Measurements from ENCODE around the gene NCBP2L.

The NCBP2L gene

GRCh38 chrX:107742700-107743191, 34.8 kb upstream of the NCBP2L start:
- no peak for TF ChIP-seq ZFX (IDR thresholded peaks at IDR 0.05; ENCODE audit: borderline replicate concordance)
- no peak for TF ChIP-seq CTCF (IDR thresholded peaks at IDR 0.05)
- H3K27ac ChIP-seq, result peak overlapping the region; percentile 81

- no peak overlapping the region for H3K27ac ChIP-seq
- TF ChIP-seq ZFX (IDR thresholded peaks at IDR 0.05; ENCODE audit: borderline replicate concordance) (no peak), CTCF (IDR thresholded peaks at IDR 0.05) (no peak)
These were observed 33.5 kb upstream of the NCBP2L start for GRCh38 chrX:107743995-107744394.

GRCh38 chrX:107744868-107745267, 32.7 kb upstream of the NCBP2L start:
- TF ChIP-seq CTCF (IDR thresholded peaks at IDR 0.05), result no peak
- TF ChIP-seq ZFX (IDR thresholded peaks at IDR 0.05; ENCODE audit: borderline replicate concordance), result no peak
- H3K27ac ChIP-seq, result no peak overlapping the region

GRCh38 chrX:107747596-107748161, 29.9 kb upstream of the NCBP2L start:
- TF ChIP-seq ZFX (IDR thresholded peaks at IDR 0.05; ENCODE audit: borderline replicate concordance) (no peak), CTCF (IDR thresholded peaks at IDR 0.05) (no peak)
- no peak overlapping the region for H3K27ac ChIP-seq

GRCh38 chrX:107748506-107748905, 29.0 kb upstream of the NCBP2L start:
- TF ChIP-seq CTCF (IDR thresholded peaks at IDR 0.05) (no peak), ZFX (IDR thresholded peaks at IDR 0.05; ENCODE audit: borderline replicate concordance) (no peak)
- no peak overlapping the region for H3K27ac ChIP-seq

GRCh38 chrX:107750263-107750662, 27.3 kb upstream of the NCBP2L start:
- TF ChIP-seq CTCF (IDR thresholded peaks at IDR 0.05) (no peak), ZFX (IDR thresholded peaks at IDR 0.05; ENCODE audit: borderline replicate concordance) (no peak)
- H3K27ac ChIP-seq, result no peak overlapping the region

GRCh38 chrX:107750861-107751445, 26.6 kb upstream of the NCBP2L start:
- TF ChIP-seq ZFX (IDR thresholded peaks at IDR 0.05; ENCODE audit: borderline replicate concordance) (no peak), CTCF (IDR thresholded peaks at IDR 0.05) (no peak)
- no peak overlapping the region for H3K27ac ChIP-seq

Measured in 22Rv1 (cell line).